Peyer's patch (tissue), 4 donors: ENCODE results near the gene SLC1A6.

Experiments
- CTCF ChIP-seq, 6 experiments: fragments of 450-650 bp in 4 of 6; fragments of 200-600 bp in 2 of 6; sonication (generic) in 1 of 6; IDR thresholded peaks; one replicate each; pipeline ENCODE4 v1.5.1; 2017 to 2019; ENCODE audit warnings: antibody characterized with exemption in 6 of 6, mild to moderate bottlenecking in 3 of 6, moderate library complexity in 1 of 6
- POLR2A ChIP-seq, 2 donors: fragments of 450-650 bp; IDR thresholded peaks; one replicate each; pipeline ENCODE4 v1.5.1; 2017; ENCODE audit warnings: antibody characterized with exemption in 2 of 2, mild to moderate bottlenecking in 2 of 2, moderate library complexity in 2 of 2

- TF ChIP-seq CTCF (IDR thresholded peaks at IDR 0.05), result no peak
- no peak for TF ChIP-seq POLR2A (IDR thresholded peaks at IDR 0.05)
Measured at GRCh38 chr19:14941189-14941588, 38.5 kb downstream of the SLC1A6 start, which contains the start of gene OR7C2.
